EL (cell line): ENCODE results near the gene NISCH.

Experiments
- DNase-seq: peaks from one replicate; pipeline ENCODE4 v3.0.0-alpha.2; 2016

Gene NISCH

GRCh38 chr3:52447512-52448355 is 7.7 kb upstream of the NISCH start:
- DNase-seq, result no peak

GRCh38 chr3:52450489-52451236 is 4.7 kb upstream of the NISCH start:
- no peak for DNase-seq

GRCh38 chr3:52451237-52452083 is 3.9 kb upstream of the NISCH start:
- DNase-seq, result no peak

- DNase-seq, result no peak
Measured at GRCh38 chr3:52452126-52452525, 3.3 kb upstream of the NISCH start.

GRCh38 chr3:52452570-52453221 is 2.7 kb upstream of the NISCH start:
- DNase-seq, result no peak

- DNase-seq, result no peak
Measured at GRCh38 chr3:52453496-52454249, 1.7 kb upstream of the NISCH start, which contains the start of gene TNNC1. TSS of gene TNNC1 (minus strand) at chr3:52454041. CDS start at chr3:52454015, 26 bp downstream.

- DNase-seq, result no peak
Measured at GRCh38 chr3:52454250-52454937, 1.0 kb upstream of the NISCH start.

- DNase-seq, result no peak
Measured at GRCh38 chr3:52454938-52455282, 494 bp upstream of the NISCH start.

- peak; percentile 38 for DNase-seq
Measured at GRCh38 chr3:52456169-52456799, 880 bp downstream of the NISCH start.

- no peak for DNase-seq
Measured at GRCh38 chr3:52456800-52457183, 1.4 kb downstream of the NISCH start.

GRCh38 chr3:52458031-52458760 is 2.8 kb downstream of the NISCH start:
- no peak for DNase-seq

- no peak for DNase-seq
Measured at GRCh38 chr3:52458770-52459545, 3.6 kb downstream of the NISCH start.

- DNase-seq, result no peak
Measured at GRCh38 chr3:52461874-52462273, 6.5 kb downstream of the NISCH start.

- DNase-seq, result no peak
Measured at GRCh38 chr3:52463416-52463815, 8.0 kb downstream of the NISCH start.

- DNase-seq, result no peak
Measured at GRCh38 chr3:52468336-52468735, 12.9 kb downstream of the NISCH start.

- no peak for DNase-seq
Measured at GRCh38 chr3:52469001-52469400, 13.6 kb downstream of the NISCH start.

GRCh38 chr3:52470920-52471319 is 15.5 kb downstream of the NISCH start:
- DNase-seq, result no peak

- peak; percentile 45 for DNase-seq
Measured at GRCh38 chr3:52471371-52472238, 16.2 kb downstream of the NISCH start.
